UCSD-AML1 (cell line): Measurements from ENCODE around the gene SIAH3.

ENCODE experiments used
- DNase-seq: peaks from one replicate; lab custom pipeline; 2025; ENCODE audit not compliant: unreplicated experiment; lab: John Stamatoyannopoulos, UW

SIAH3 gene

GRCh38 chr13:45825387-45825650 lies 26.2 kb downstream of the SIAH3 start:
- DNase-seq = no peak

GRCh38 chr13:45823583-45823982 lies 28.0 kb downstream of the SIAH3 start:
- no peak for DNase-seq

DNA sequence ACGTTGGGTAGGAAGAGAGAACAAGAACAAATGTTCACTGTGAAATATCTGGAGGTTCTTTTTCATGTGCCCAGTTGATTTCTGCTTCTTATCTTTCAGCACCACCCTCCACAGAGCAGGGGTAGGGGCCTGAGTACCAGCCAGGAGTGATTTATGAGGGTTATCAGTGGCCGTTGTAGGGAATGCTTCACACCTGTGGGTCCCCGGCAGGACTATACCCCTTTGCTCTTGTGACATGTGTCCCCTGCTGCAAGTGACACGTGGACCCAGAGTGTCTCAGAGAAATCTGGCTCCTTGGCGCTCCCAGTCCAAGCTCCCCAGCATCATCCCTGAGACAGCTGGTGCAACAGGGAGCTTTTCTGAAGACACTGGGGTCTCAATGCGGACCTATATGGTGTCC lies 29.7 kb downstream of the SIAH3 start:
- DNase-seq = no peak

GRCh38 chr13:45820106-45820838 lies 31.3 kb downstream of the SIAH3 start:
- DNase-seq = no peak

DNA sequence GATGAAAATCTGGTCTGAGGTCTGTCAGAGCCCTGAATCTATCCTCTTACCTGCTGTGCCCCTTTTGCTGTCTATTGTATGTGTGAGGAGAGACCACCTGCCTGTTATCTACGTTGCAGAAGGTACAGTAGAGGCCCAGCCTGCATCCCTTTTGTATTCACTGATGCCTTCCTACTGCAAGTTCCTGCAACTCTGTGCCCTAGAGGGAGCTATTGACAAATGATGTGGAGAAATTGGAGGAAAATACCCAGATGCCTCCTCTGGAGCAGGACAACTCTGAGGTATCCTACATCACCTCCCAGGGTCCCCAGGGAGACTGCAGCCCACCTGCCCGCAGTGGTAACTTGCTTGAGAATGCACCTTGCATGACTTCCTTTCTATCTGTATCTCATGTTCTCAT lies 33.7 kb downstream of the SIAH3 start:
- no peak for DNase-seq

- no peak for DNase-seq
Measured at GRCh38 chr13:45816427-45816826, 35.1 kb downstream of the SIAH3 start.

DNA sequence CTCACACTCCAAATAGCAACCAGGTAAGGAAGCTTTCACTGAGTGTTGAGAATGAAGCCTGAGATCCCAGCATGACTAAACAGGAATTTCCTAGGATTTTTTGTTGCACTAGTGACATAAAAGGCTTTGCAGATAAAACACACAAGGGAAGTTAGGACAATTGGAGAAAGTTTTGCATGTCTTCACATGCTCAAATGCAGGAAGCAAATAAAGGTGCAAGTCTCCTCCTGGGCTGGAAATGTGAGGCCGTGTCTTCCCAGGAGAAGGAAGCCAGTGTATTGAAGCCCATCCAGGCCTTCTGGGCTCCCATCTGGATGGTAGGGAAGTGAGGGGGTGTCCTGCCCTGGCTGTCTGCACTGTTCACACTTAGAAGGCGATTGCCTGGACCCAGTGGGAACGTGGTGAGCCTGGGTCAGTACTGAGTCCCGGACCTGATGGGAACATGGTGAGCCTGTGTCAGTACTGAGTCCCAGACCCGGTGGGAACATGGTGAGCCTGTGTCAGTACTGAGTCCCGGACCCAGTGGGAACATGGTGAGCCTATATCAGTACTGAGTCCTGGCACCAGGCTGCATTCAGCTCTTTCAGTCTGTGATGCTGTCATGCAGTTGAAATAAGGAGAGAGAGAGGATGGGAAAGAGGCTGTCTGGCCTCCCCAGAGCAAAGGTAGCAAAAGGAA lies 38.7 kb downstream of the SIAH3 start:
- no peak for DNase-seq

- no peak for DNase-seq
Measured at GRCh38 chr13:45811891-45812694, 39.5 kb downstream of the SIAH3 start.

DNA sequence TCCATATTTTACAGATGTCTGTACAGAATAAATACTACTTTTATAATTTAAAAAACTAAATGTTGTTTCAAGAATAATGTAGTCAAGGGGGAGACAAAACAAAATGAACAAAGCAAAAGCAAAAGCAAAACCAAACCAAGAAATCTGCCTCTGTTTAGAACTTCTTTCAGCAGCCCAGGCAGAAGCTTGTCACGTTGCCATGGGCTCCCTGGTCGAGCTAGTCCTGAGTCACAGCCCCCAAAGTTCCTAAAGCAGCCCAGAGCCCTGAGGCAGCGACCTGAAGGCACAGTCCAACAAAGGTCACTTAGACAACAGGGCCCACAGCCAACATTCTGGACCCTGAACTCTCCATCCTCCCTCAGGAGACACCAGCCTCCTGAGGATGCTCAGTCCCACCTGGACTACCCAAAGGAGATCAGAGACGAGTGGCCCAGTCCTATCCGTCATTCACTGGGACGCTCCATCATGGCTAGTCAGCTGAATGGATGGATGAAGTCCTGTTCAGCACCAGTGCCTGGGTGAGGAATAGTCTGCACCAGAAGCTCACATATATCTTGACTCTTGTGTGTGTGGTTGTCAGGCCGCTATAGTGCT lies 41.7 kb downstream of the SIAH3 start:
- no peak for DNase-seq

DNA sequence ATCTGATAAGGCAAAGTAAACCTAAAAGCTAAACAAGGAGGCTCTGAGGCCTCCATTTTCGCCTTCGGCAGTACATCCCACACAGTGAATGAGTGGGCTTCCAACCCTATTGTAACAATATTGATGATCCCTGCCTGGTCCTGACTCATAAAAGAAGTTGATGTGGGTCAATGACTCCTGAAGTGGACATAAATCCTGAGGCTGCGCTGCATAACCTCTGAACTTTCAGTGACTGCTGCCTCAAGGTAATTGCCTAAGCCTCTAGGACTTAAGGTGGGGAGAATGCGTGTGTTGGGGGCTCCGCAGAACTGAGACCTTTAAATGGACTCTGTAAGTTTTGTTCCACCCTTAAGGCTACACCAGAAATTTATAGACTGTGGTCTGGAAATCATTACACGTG lies 42.6 kb downstream of the SIAH3 start:
- no peak for DNase-seq

GRCh38 chr13:45807520-45808099 lies 43.9 kb downstream of the SIAH3 start:
- peak; percentile 18 for DNase-seq

DNA sequence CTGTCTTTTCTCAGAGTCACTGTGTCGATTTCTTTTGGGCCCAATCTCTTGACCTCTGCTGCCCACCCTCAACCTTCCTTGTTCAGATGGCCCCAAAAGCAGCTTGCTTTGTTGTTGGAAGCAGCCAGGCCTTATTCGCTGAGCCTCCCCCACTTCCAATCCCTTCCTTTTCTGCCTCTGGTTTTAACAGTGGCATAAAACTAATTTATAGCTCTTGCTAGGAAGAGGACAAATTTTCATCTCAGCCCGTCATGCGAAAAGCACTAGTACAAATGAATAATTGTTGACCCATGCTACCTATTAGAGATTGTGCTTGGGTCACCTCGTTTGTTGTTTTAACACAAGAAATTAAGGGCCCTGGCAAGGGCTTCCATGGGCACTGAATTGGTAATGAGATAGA lies 51.1 kb downstream of the SIAH3 start:
- DNase-seq = no peak

GRCh38 chr13:45799451-45799850 lies 52.1 kb downstream of the SIAH3 start:
- DNase-seq = no peak

GRCh38 chr13:45798851-45799250 lies 52.7 kb downstream of the SIAH3 start:
- DNase-seq = no peak

DNA sequence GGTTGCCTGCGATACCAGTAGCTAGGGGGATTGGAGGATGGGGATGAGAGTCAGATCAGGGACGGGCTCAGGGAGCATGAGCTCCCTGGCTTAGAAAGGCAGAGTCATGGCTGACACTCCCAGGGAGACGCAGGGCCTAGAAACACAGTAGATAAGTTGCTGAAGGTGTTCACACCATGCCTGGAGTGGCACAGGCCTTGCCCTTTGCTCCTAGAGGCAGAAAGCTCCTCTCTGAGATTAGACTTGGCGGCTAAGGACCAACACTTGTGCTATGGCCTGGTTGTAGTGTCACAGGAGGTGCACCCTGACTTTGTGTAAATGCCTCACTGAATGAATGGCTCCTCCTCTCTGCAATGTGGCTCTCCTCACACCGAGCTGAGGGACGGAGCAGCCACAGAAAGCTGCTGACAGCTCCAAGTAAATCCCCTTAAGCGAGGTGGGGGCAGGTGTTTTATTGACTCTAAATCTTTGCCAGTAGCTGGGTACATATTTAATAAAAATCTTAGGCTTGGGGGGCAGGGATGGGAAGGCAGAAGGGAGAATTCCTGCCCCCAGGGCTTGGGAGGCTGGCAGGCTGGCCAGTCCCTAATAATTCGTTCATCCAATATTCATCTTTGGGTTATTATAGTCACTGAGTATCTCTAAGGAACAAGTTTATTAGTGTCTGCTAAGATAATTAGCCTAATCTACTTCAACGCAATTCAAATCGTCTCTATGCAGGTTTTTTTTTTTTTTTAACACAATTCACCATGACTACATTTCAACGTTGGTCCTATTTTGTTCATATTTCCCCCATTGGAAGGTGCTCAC lies 54.9 kb downstream of the SIAH3 start:
- no peak for DNase-seq

DNA sequence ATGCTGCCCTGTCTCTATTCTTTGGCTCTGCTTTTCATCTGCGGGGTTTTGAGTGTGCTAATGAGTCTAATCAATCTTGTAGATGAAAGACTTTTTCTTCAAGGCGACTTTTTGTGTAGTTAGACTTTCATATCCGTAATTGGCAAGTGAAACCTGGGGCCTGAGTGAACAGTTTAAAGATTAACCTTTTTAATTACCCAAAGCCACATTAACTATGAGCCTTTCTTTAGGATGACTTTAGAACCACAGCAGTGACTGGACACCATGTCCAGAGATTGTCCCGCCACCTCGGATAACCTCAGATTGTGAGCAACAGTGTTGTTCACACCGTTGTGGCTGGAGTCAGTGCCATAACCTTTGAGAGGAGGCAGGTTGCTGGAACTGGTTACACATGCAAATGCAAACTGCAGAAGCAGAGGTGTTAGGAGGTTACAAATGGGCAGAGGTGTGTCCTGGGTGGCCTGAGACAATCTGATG lies 58.7 kb downstream of the SIAH3 start:
- no peak for DNase-seq

DNA sequence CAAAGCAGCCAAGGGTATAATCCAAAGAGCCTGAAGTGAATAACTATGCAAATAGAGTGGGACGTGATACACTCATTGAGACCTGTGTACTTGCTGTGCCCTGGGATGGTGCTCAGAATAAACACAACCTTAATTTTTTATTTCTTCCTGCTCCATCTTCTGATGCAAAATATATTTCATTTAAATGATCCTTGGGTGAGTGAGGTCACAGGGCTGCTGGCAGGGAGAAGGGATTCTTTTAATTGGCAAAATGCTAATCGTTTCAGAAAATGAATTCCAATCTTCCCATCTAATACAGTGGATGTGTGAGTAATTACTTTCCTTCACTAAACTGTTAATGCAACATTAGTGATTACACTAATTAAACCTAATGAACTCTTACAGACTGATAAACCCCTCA lies 63.5 kb downstream of the SIAH3 start:
- no peak for DNase-seq

GRCh38 chr13:45787346-45787745 lies 64.2 kb downstream of the SIAH3 start:
- no peak for DNase-seq

- DNase-seq = no peak
Measured at GRCh38 chr13:45786293-45786920, 65.1 kb downstream of the SIAH3 start.
